ENCODE results near the gene CCDC154. TPM values are rescaled to one million over a fixed set of nuclear protein-coding genes. Genes with fewer than 3 reads are reported as not detected.

The CCDC154 gene
- total RNA-seq, 4 donors from 2014 or later, result 0.48 to 5.3 (median 0.51) TPM; not detected in 1

DNA sequence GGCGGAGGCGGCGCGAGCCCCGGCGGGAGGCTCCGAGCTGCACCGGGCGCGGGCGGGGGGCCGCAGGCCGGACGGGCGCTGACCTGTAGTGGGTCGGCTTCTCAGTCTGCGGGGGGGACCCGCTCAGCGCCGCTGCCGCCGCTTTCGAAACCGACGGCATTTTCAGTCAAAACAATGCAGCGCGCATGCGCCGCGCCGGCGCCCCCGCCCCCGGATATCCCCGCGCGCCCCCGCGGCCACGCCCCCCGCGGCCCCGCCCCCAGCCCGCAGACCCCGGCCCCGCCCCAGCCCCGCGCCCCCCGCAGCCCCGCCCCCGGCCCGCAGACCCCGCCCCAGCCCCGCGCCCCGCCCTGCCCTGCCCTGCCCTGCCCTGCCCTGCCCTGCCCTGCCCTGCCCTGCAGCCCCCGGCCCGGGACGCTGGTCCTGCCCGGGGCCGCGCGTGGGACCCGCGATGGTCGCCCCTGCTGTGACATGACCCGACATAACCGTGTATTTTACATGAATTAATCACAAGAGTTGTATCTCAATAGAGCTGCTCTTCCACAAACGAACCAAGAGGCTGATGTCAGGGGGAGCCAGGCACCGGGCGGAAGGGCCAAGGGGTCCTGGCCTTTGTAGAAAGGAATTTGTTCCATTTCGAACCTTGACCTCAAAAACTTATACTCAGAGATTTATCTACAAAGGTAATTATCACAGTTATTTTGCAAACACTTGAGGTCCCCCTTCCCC lies 29.7 kb downstream of the CCDC154 start, which contains the start of gene UNKL:
Gene UNKL (minus strand): TSS at position 173 of the 729 bp plus-strand sequence. CDS start 13 bp downstream, at position 160.
- H3K4me1 ChIP-seq, result peaks cover 0 to 6% of the 10 kb centered on the region in 2 donors

DNA sequence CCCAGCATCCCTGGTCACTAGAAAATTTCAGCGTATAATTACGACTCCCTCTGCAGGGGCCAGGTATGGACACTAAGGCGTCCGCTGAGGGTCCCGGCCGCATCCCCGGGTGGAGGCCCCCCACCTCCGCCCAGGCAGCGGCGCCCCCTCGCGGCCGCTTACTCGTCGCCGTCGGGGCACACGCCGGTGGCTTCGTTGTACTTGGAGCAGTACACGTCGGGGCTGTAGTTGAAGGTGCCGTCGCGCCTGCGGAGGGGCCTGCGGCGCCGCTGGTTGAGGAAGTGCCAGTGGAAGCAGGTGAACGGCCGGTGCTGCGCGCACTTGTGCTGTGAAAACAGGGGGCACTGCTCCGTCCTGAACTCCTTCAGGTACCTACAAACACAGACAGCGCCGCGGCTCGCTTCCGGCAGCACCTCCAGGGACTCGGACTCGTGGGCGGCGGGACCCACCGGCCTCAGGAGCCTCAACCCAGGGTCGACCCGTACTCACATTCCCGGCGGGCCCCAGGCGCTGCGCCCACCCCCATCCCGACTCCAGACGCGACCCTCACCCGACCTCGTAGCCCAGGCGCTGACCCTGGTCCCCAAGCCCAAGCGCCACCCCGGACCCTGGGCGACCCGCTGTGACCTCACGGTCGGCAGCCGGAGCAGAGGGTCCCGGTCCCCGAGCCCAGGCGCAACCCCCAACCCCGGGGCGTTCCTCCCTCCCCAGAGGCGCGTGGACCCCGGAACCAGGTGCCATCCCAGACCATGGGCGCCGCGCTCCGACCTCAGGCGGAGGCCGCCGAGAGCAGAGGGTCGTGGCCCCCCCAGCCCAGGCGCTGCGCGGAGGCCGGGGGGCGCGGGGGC lies 30.4 kb downstream of the CCDC154 start:
- Histone ChIP-seq H3K4me1 (peaks cover 0 to 10% of the 10 kb centered on the region in 2 donors), H3K4me3 (peak overlapping the region; percentile 88 to 93), H3K9me3 (no peaks in the 10 kb centered on the region), H3K27ac (peak overlapping the region; percentile 90 to 95), H3K36me3 (no peaks in the 10 kb centered on the region), H3K27me3 (no peaks in the 10 kb centered on the region)
- intact Hi-C loops (cut with DNase I; ENCODE audit: low total_unique reads), result no loop called here
- TF ChIP-seq POLR2A (IDR thresholded peaks at IDR 0.05) (no peak), CTCF (IDR thresholded peaks at IDR 0.05) (peak; percentile 30 to 53 (median 44))
- DNase-seq, result peak; percentile 36 to 41

More for the DNA sequence above, 29.7 kb downstream of the CCDC154 start, which contains the start of gene UNKL:
- Histone ChIP-seq H3K27me3 (no peaks in the 10 kb centered on the region), H3K36me3 (no peaks in the 10 kb centered on the region), H3K27ac (peak within 1 kb of the TSS; percentile 90 to 95), H3K9me3 (no peaks in the 10 kb centered on the region), H3K4me3 (peak within 1 kb of the TSS; percentile 88 to 93)
- intact Hi-C loops (cut with DNase I; ENCODE audit: low total_unique reads), result no loop called here
- TF ChIP-seq CTCF (IDR thresholded peaks at IDR 0.05) (no peak), POLR2A (IDR thresholded peaks at IDR 0.05) (no peak)
- peak; percentile 83 to 84 for DNase-seq

DNA sequence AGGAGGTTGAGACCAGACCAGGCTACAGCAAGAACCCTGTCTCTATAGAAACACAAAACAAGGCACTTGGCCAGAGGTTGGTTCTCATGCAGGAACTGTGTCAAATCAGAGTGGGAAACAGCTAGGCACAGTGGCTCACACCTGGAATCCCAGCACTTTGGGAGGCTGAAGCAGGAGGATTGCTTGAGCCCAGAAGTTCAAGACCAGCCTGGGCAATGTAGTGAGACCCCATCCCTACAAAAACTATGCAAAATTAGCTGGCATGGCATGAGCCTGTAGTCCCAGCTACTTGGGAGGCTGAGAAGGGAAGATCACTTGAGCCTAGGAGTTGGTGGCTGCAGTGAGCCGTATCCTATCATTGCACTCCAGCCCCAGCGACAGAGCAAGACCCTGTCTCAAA lies 31.5 kb downstream of the CCDC154 start:
- Histone ChIP-seq H3K36me3 (no peaks in the 10 kb centered on the region), H3K9me3 (no peaks in the 10 kb centered on the region), H3K27me3 (no peaks in the 10 kb centered on the region), H3K27ac (no peak overlapping the region), H3K4me3 (no peak overlapping the region), H3K4me1 (peaks cover 3 to 18% of the 10 kb centered on the region in 2 donors)
- TF ChIP-seq POLR2A (IDR thresholded peaks at IDR 0.05) (no peak), CTCF (IDR thresholded peaks at IDR 0.05) (no peak)
- intact Hi-C loops (cut with DNase I; ENCODE audit: low total_unique reads), result no loop called here
- no peak for DNase-seq

- H3K9me3 ChIP-seq, result no peaks in the 10 kb centered on the region
- H3K4me3 ChIP-seq, result peak overlapping the region; percentile 27
- peaks cover 3 to 21% of the 10 kb centered on the region in 2 donors for H3K4me1 ChIP-seq
- no peaks in the 10 kb centered on the region for H3K36me3 ChIP-seq
- H3K27me3 ChIP-seq, result no peaks in the 10 kb centered on the region
- intact Hi-C loops (cut with DNase I; ENCODE audit: low total_unique reads), result no loop called here
- H3K27ac ChIP-seq, result peak overlapping the region; percentile 50 to 62
- peak in 1 of 2 donors; percentile 20 for TF ChIP-seq POLR2A (IDR thresholded peaks at IDR 0.05)
- no peak for TF ChIP-seq CTCF (IDR thresholded peaks at IDR 0.05)
- DNase-seq, result peak; percentile 94 to 95
Observed at GRCh38 chr16:1408171-1408837, 36.1 kb downstream of the CCDC154 start.

All from uterus (tissue), 4 donors.